Tibial nerve (tissue), 4 donors: Measurements from ENCODE around the gene RAD51D. TPM values are rescaled to one million over a fixed set of nuclear protein-coding genes. Genes with fewer than 3 reads are reported as not detected.
"Not testable (repeated sequence)": the region's sequence is repeated elsewhere in the genome, so short reads cannot be mapped to it uniquely, and the experiment has no call there.

ENCODE experiments used
- DNase-seq, 2 donors: peaks; one replicate each; pipeline ENCODE4 v3.0.0-alpha.2; 2019; ENCODE audit warnings: low spot score in 2 of 2
- H3K27ac ChIP-seq, 4 donors: fragments of 200-600 bp; sonication (generic) in 3 of 4; one replicate each; pipeline ENCODE4 v1.5.1; 2017 to 2019; ENCODE audit warnings: mild to moderate bottlenecking in 1 of 4
- H3K27me3 ChIP-seq, 2 donors: fragments of 200-600 bp; sonication (generic) in 1 of 2; one replicate each; pipeline versions ENCODE4 v1.5.1 to v1.6.0; 2017 to 2019
- H3K36me3 ChIP-seq, 3 donors: fragments of 200-600 bp; sonication (generic); one replicate each; pipeline ENCODE4 v1.5.1; 2018 to 2019
- H3K4me1 ChIP-seq, 4 donors: fragments of 200-600 bp; sonication (generic) in 3 of 4; one replicate each; pipeline ENCODE4 v1.5.1; 2017 to 2019
- H3K4me3 ChIP-seq, 4 donors: fragments of 200-600 bp; sonication (generic) in 3 of 4; one replicate each; pipeline ENCODE4 v1.5.1; 2017 to 2019; ENCODE audit warnings: mild to moderate bottlenecking in 1 of 4, moderate library complexity in 1 of 4
- H3K9me3 ChIP-seq, 4 donors: fragments of 200-600 bp; sonication (generic) in 3 of 4; one replicate each; pipeline ENCODE4 v1.5.1; 2017 to 2019
- CTCF ChIP-seq, 5 experiments: fragments of 200-600 bp in 3 of 5; fragments of 450-650 bp in 2 of 5; sonication (generic) in 3 of 5; IDR thresholded peaks; one replicate each; pipeline ENCODE4 v1.5.1; 2016 to 2019; ENCODE audit warnings: antibody characterized with exemption in 5 of 5, mild to moderate bottlenecking in 3 of 5, moderate library complexity in 2 of 5
- EP300 ChIP-seq, 2 donors: sonication (generic); formaldehyde crosslinking; IDR thresholded peaks; one replicate each; pipeline ENCODE4 v1.6.1; 2017; ENCODE audit warnings: antibody characterized with exemption in 2 of 2, mild to moderate bottlenecking in 1 of 2
- POLR2A ChIP-seq, 2 donors: fragments of 450-650 bp; IDR thresholded peaks; one replicate each; pipeline ENCODE4 v1.6.1; 2017; ENCODE audit warnings: antibody characterized with exemption in 2 of 2, mild to moderate bottlenecking in 2 of 2, moderate library complexity in 2 of 2
- WGBS, 2 donors: methylation state at CpG; one replicate each; pipeline ENCODE4 v1.1.5; 2018; 5-methylcytosine and 5-hydroxymethylcytosine counted together
- small RNA-seq: library from RNA; depleted of rRNA; stranded (forward); fragments of <200 nt; gene quantifications from one replicate; pipeline ENCODE3, GENCODE V24; 2016
- total RNA-seq, 4 donors: library from RNA; depleted of rRNA; stranded (reverse); fragments of >200 nt; gene quantifications; one replicate each; pipeline ENCODE4 v1.1.0, GENCODE V29; 2016

The RAD51D gene
- total RNA-seq, 4 donors from 2014 or later: 7.5 to 19.8 (median 11.9) TPM

GRCh38 chr17:35046740-35047283, 72.8 kb downstream of the RAD51D start:
- no peak for DNase-seq
- no peak overlapping the region for H3K4me3 ChIP-seq
- H3K27ac ChIP-seq: peak overlapping the region in 2 of 4 donors; percentile 2 to 4
- TF ChIP-seq EP300 (IDR thresholded peaks at IDR 0.05) (no peak), CTCF (IDR thresholded peaks at IDR 0.05) (no peak), POLR2A (IDR thresholded peaks at IDR 0.05) (no peak)
- H3K27me3 ChIP-seq: no peaks in the 10 kb centered on the region
- no peaks in the 10 kb centered on the region for H3K9me3 ChIP-seq
- H3K36me3 ChIP-seq: no peaks in the 10 kb centered on the region
- 37 to 39% methylated on average over 5 of the region's 5 CpGs for WGBS, 2 donors
- H3K4me1 ChIP-seq: peaks cover 0 to 34% (median 14%) of the 10 kb centered on the region in 4 donors

GRCh38 chr17:35046245-35046644, 73.4 kb downstream of the RAD51D start:
- H3K4me1 ChIP-seq: peaks cover 0 to 28% (median 9%) of the 10 kb centered on the region in 4 donors
- no peak for TF ChIP-seq EP300 (IDR thresholded peaks at IDR 0.05)
- TF ChIP-seq POLR2A (IDR thresholded peaks at IDR 0.05): no peak
- TF ChIP-seq CTCF (IDR thresholded peaks at IDR 0.05): no peak
- H3K4me3 ChIP-seq: no peak overlapping the region
- WGBS, 2 donors: 69 to 71% methylated on average over 4 of the region's 4 CpGs
- no peaks in the 10 kb centered on the region for H3K9me3 ChIP-seq
- no peaks in the 10 kb centered on the region for H3K36me3 ChIP-seq
- no peaks in the 10 kb centered on the region for H3K27me3 ChIP-seq
- DNase-seq: no peak
- H3K27ac ChIP-seq: peak overlapping the region in 1 of 4 donors; percentile 2

- H3K9me3 ChIP-seq, DNase-seq, H3K27ac ChIP-seq, H3K27me3 ChIP-seq, H3K4me3 ChIP-seq, H3K36me3 ChIP-seq: not testable (repeated sequence)
- peaks cover 0 to 21% (median 2%) of the 10 kb centered on the region in 4 donors for H3K4me1 ChIP-seq
- WGBS, 2 donors: 93 to 97% methylated on average over 13 of the region's 13 CpGs
Measured at GRCh38 chr17:35045458-35045979, 74.1 kb downstream of the RAD51D start.

- Histone ChIP-seq H3K36me3 (no peaks in the 10 kb centered on the region), H3K27ac (no peak overlapping the region), H3K27me3 (no peaks in the 10 kb centered on the region), H3K4me1 (peaks cover 0 to 18% (median 1%) of the 10 kb centered on the region in 4 donors), H3K9me3 (no peaks in the 10 kb centered on the region), H3K4me3 (no peak overlapping the region)
- TF ChIP-seq POLR2A (IDR thresholded peaks at IDR 0.05): no peak
- TF ChIP-seq CTCF (IDR thresholded peaks at IDR 0.05): no peak
- TF ChIP-seq EP300 (IDR thresholded peaks at IDR 0.05): no peak
- 93 to 97% methylated on average over 8 of the region's 8 CpGs for WGBS, 2 donors
- no peak for DNase-seq
Measured at GRCh38 chr17:35044181-35044580, 75.5 kb downstream of the RAD51D start.

Small RNAs within 50 kb of the gene (small RNA-seq; reads per million reads assigned to genes)
- gene AC004223.1 (not detected), gene RNU6-840P (not detected)

Other genes with a start within 250 kb of the RAD51D start
- gene CCT6B, start 158.4 kb downstream of the RAD51D start, total RNA-seq: 1 to 10 TPM in 3 of 4 donors, under 1 TPM in 1; 0.90 to 7.5 (median 3.1) TPM
- gene ZNF830, start 158.3 kb downstream of the RAD51D start, total RNA-seq: 10 to 100 TPM in 1 of 4 donors, 1 to 10 TPM in 3; 5.1 to 14.7 (median 9.1) TPM
- 10 to 100 TPM; 15.3 to 42.6 (median 37.0) TPM for gene LIG3, start 139.3 kb downstream of the RAD51D start, total RNA-seq
- gene RFFL, start 56.2 kb downstream of the RAD51D start, total RNA-seq: 10 to 100 TPM; 10.8 to 41.3 (median 17.2) TPM
- gene FNDC8, start 1.8 kb upstream of the RAD51D start, total RNA-seq: not detected
- gene NLE1, start 22.4 kb upstream of the RAD51D start, total RNA-seq: 10 to 100 TPM; 10.4 to 32.1 (median 17.1) TPM
- not detected for gene UNC45B, start 28.0 kb upstream of the RAD51D start, total RNA-seq
- gene SLC35G3, start 74.5 kb upstream of the RAD51D start, total RNA-seq: not detected
- 10 to 100 TPM; 21.2 to 22.4 (median 21.6) TPM for gene SLFN5, start 123.2 kb upstream of the RAD51D start, total RNA-seq